ENCODE results near the gene TCEANC.
"Not testable (repeated sequence)": the region's sequence is repeated elsewhere in the genome, so short reads cannot be mapped to it uniquely, and the experiment has no call there.

The TCEANC gene

DNA sequence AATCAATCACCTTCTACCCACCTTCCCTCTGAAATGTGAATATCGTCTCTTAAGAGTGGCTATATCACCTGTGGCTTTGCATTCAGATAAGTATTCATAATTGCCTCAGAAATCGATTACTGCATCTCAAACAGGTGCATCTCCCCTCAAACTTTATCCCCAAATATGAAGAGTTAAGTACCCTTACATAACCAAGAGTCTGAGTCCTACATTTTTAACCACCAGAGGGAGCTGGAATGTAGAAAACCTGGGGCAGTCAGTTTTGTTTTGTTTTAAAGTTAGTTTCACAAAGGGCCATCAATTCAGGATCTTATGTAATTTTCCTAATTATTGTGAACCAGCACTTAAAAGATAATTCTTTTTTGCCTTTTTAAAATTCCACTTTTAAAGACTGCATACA lies 5.7 kb downstream of the TCEANC start:
- no peak for DNase-seq (ENCODE audit: low read depth in 2 of 2)

DNA sequence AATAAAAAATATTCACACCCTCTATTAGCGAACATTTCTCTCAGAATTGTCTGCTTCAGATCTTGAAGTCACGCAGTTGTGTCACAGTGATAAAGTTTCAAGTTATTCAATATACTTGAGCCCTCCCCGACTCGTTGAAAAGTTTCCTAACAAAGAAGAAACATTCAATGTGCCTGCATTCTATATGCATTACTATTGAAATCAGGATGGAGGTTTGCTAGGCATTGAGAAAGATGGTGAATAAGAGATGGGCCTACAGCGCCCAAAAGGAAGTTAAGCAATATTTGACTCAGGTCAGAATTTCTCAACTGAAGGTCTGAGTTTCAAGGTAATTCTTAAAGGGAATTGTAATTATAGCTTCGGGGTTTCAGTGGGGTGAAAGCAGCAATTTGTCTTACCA lies 6.1 kb downstream of the TCEANC start:
- DNase-seq (ENCODE audit: low read depth in 2 of 2): no peak

- no peak for DNase-seq (ENCODE audit: low read depth in 2 of 2)
Observed at GRCh38 chrX:13661735-13662288, 8.9 kb downstream of the TCEANC start.

DNA sequence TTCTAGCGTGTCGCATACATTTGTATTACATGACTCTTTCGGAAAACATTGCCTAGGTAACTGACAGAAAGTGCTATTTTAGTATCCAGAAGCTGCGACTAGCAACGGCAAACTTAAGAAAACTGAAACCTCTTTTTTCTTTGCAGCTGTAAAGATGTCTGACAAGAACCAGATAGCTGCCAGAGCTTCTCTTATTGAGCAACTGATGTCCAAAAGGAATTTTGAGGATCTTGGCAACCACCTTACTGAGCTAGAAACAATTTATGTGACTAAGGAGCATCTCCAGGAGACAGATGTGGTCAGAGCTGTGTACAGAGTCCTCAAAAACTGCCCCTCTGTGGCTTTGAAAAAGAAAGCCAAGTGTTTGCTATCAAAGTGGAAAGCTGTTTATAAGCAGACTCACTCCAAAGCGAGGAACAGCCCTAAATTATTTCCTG lies 9.4 kb downstream of the TCEANC start:
- DNase-seq (ENCODE audit: low read depth in 2 of 2): peak; percentile 70

DNA sequence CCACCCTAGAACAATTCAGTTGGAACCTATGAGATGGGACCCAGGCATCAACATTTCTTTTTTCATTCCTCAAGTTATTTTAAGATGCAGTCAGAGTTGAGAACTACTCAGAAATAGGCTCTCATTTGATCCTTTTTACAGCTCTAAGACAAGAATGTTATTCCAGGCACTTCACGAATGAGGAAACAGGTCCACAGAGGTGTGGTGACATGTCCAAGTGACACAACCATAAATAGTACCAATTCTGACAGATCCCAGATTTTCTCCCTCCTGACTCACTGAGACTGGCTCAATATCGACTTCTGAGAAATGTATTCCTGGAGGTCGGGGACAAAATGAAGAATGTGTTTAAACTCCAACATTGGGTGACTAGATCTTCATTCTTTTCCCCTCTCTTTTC lies 11.1 kb downstream of the TCEANC start:
- DNase-seq (ENCODE audit: low read depth in 2 of 2): no peak

- no peak for DNase-seq (ENCODE audit: low read depth in 2 of 2)
Observed at GRCh38 chrX:13666836-13667235, 13.9 kb downstream of the TCEANC start.

GRCh38 chrX:13667919-13668318 lies 15.0 kb downstream of the TCEANC start:
- no peak for DNase-seq (ENCODE audit: low read depth in 2 of 2)

- DNase-seq (ENCODE audit: low read depth in 2 of 2): peak; percentile 83 to 84
Observed at GRCh38 chrX:13669246-13669737, 16.4 kb downstream of the TCEANC start.

DNA sequence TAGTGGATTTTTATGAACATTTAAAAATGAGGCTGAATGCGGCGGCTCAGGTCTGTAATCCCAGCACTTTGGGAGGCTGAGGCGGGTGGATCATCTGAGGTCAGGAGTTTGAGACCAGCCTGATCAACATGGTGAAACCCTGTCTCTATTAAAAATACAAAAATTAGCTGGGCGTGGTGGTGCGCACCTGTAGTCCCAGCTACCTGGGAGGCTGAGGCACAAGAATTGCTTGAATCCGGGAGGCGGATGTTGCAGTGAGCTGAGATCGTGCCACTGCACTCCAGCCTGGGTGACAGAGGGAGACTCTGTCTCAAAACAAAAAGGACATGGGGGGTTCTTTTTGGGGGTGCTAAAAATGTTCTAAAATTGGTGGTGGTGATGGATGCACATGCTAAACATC lies 16.8 kb downstream of the TCEANC start:
- DNase-seq (ENCODE audit: low read depth in 2 of 2): not testable (repeated sequence)

DNA sequence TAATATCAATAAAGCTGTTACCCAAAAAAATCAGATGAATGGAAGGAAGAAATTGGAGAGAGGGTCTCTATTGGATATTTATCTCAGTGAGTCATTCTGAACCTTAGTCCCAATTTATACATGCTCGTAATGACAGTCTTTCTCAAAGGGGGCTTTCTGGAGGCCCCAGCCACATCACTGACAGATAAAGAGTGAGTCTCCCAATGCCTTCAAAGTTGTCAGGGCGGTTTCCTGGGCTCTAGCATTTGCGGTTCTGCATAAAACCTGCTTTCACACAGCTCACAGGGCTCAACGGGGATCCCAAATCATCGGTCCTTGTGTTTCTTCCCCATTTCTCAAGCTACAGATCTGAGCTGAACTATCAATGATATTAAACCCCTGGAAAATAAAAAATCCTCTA lies 17.3 kb downstream of the TCEANC start:
- no peak for DNase-seq (ENCODE audit: low read depth in 2 of 2)

- DNase-seq (ENCODE audit: low read depth in 2 of 2): no peak
Observed at GRCh38 chrX:13673016-13673415, 20.1 kb downstream of the TCEANC start.

DNA sequence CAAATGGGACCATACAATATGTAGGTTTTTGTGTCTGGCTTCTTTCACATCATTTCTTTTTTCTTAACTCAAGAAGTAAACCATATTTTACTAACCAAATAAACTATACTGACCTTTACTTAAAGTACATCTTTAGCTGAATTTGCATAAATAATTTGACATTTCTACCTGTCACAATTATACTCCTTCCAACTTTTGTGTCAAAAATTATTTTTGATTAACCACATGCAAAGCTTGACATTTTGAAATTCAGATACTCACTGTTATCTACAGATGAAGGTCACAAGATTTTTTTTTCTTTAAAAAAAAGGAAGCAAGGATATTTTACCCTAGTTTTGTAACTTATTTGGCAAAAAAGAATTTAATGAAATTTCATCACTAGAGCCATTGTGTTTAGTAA lies 23.9 kb downstream of the TCEANC start:
- DNase-seq (ENCODE audit: low read depth in 2 of 2): no peak

GRCh38 chrX:13679700-13680099 lies 26.8 kb downstream of the TCEANC start:
- not testable (repeated sequence) for DNase-seq (ENCODE audit: low read depth in 2 of 2)

- DNase-seq (ENCODE audit: low read depth in 2 of 2): no peak
Observed at GRCh38 chrX:13681595-13681994, 28.7 kb downstream of the TCEANC start.

- no peak for DNase-seq (ENCODE audit: low read depth in 2 of 2)
Observed at GRCh38 chrX:13684361-13684760, 31.4 kb downstream of the TCEANC start.

DNA sequence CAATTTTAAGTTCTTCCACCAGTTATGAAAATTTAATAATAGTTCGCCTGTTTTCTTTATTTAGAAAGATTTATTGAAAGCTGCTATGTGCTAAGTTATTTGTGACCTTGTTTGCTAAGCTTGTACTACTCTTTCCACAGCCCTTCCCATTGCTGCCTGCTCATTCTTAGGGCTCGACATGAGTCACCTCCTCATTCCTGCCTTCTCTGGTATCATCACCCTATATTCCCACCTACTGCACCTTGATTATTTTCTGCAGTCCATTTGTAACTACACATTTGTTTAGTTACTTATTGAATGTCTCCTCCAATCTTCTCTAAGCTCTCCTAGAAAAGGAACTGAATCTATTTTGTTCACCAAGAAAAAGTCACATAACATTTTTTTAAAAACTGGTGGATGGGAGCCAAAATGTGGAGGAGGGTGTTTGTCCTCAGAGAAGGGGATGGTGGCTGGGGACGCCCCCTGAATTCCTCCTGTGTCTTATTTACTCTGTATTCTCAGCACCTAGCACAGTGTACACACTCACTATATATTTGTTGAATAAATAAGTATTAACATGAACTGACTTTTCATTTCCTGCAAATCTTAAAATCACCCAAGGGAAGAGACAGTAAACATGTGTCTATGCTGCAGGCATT lies 32.3 kb downstream of the TCEANC start:
- DNase-seq (ENCODE audit: low read depth in 2 of 2): no peak

- DNase-seq (ENCODE audit: low read depth in 2 of 2): no peak
Observed at GRCh38 chrX:13687203-13687602, 34.3 kb downstream of the TCEANC start.

DNA sequence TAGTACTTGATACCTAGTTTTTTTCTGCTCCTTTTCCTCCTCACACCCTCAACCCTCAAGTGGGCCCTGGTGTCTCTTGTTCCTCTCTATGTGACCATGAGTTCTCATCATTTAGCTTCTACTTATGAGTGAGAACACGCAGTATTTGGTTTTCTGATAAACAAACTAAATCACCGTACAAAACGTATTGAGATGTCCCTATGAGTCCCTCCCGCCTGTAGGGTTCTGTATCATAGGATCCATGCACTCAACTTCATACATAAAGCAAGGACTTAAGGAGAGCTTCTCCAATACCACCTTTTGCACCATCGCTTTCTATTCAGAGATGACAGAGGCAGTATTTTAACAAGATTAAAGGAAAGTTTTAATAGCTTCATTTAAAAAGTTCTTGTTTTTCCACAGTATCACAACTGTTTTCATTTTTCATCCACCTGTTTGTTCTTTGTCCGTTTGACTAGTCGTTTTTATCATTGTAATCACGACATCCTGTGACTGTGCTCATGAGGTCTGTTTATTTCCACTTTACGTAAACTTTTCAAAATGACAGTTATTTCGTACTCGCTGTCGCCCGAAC lies 35.5 kb downstream of the TCEANC start:
- no peak for DNase-seq (ENCODE audit: low read depth in 2 of 2)

DNA sequence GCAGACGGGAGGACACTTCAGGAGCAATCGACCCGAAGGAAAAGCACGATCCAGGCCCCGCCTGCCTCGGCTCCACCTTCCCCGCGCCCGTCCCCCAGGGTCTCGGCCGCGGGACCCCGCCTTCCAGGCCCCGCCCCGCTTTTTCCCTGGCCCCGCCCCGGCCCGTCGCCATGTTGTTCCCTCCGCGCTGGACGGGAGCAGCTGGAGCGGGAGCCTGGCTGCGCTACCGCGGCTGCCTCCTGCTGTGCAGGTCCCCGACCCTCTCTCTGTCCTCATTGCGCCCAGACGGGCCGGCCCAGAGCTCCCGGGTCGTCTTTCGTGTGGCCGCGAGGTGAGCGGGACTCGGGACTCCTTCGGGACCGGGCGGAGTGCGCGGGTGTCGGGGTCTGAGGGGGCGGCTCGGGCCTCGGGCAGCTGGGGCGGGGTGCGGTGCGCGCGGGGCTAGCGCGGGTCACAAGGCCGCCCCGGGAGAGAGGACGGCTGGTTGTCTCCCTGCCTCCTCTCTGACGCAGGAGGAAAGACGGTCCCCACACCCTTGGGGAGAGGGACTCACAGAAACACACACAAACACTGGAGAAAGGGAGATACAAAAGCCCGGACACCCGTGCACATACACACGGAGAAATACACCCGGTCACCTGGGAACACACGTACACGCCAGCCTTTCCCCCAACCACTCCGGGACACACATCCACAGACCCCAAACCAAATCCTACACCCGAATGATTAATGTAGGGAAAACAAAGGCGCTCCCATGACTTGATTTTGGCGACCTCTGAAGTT lies 36.2 kb downstream of the TCEANC start, which contains the start of gene RAB9A:
TSS of gene RAB9A (plus strand) at position 171 of the 783 bp plus-strand sequence. CDS start 19,619 bp downstream, outside the sequence.
- peak; percentile 28 to 36 for DNase-seq (ENCODE audit: low read depth in 2 of 2)

DNA sequence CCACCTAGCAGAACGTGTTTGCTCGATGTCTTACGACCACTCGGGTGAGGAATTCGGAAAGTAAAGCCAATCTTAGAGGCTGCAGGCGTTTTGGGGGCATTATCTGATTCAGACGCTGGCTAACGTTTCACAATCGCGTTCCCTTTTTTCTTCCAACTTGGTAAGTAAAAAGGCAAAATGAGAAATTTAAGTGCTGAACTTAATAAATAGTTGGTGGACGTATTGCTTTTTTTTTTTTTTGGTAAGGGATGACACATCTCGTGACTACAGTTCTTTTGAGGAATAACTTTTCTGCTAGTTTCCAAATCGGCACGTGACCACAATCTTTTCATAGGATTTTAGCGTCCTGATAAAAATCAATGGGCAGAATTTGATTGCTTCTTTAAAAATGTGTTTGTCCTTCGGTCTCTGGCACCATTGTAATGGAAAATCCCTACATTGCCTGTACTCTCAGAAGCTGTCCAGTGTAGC lies 36.8 kb downstream of the TCEANC start:
- no peak for DNase-seq (ENCODE audit: low read depth in 2 of 2)

DNA sequence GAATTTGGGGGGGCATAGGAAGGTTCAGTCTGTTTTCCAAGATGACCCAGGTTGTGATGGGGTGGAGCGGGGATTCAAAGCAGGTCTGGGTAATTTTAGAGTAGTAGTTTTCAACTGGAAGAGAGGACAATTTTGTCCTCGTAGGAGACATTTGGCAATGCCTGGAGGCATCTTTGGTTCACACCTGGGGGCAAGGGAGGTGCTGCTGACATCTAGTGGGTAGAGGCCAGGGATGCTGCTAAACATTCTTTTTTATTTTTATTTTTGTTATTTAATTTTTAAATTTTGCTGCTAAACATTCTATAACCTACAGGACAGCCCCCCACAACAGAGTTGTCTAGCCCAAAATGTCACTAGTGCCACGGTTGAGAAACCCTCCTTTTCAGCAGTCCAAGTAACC lies 37.9 kb downstream of the TCEANC start:
- no peak for DNase-seq (ENCODE audit: low read depth in 2 of 2)

GRCh38 chrX:13691841-13692371 lies 39.0 kb downstream of the TCEANC start:
- no peak for DNase-seq (ENCODE audit: low read depth in 2 of 2)

Measured in fibroblast of skin of left quadriceps (primary cell).